Measurements from ENCODE around the gene CCDC102A. TPM values are rescaled to one million over a fixed set of nuclear protein-coding genes. Genes with fewer than 3 reads are reported as not detected.

The CCDC102A gene
- total and polyA plus RNA-seq, 2 of the 13 experiments (the other 11 are each of a cell fraction or from before 2014, with no cell fraction given): 2.1 to 2.8 TPM

GRCh38 chr16:57485916-57486857 is 50.2 kb downstream of the CCDC102A start, which contains the start of gene DOK4 (continued):
- TF ChIP-seq ZNF772 (CRISPR knock-in tag; IDR thresholded peaks at IDR 0.05) (0 out of 2 replicates have a peak, but pooled peaks have one; percentile 28), SRSF1 (optimal IDR thresholded peaks at IDR 0.05; ENCODE audit: low read depth, low read length) (peak; percentile 68), CBX1 (IDR thresholded peaks at IDR 0.05; ENCODE audit: low read depth) (no peak), AGO2 (optimal IDR thresholded peaks at IDR 0.05; ENCODE audit: low read depth, low read length) (no peak), ZNF333 (CRISPR knock-in tag; IDR thresholded peaks at IDR 0.05; ENCODE audit: borderline replicate concordance) (0 out of 2 replicates have a peak, but pooled peaks have one; percentile 28), RNF2 (conservative IDR thresholded peaks at IDR 0.05; ENCODE audit: low read depth) (no peak), NR2F2 (IDR thresholded peaks at IDR 0.05; ENCODE audit: borderline replicate concordance, low read depth) (no peak), MLLT10 (CRISPR knock-in tag; IDR thresholded peaks at IDR 0.05) (no peak), TAF15 (IDR thresholded peaks at IDR 0.05; ENCODE audit: low read depth, low read length, poor library complexity, severe bottlenecking) (no peak), DPF2 (CRISPR knock-in tag; IDR thresholded peaks at IDR 0.05; ENCODE audit: borderline replicate concordance, low read depth) (0 out of 2 replicates have a peak, but pooled peaks have one; percentile 37), ZNF292 (CRISPR knock-in tag; IDR thresholded peaks at IDR 0.05; ENCODE audit: borderline replicate concordance, low read depth) (no peak), RBM22 (optimal IDR thresholded peaks at IDR 0.05; ENCODE audit: low read length) (no peak), ZNF20 (CRISPR knock-in tag; IDR thresholded peaks at IDR 0.05) (no peak), ZSCAN29 (CRISPR knock-in tag; conservative IDR thresholded peaks at IDR 0.05) (no peak), PHF21A (CRISPR knock-in tag; IDR thresholded peaks at IDR 0.05) (no peak), SMC3 (IDR thresholded peaks at IDR 0.05; ENCODE audit: low read length) (no peak), GTF3A (CRISPR knock-in tag; conservative IDR thresholded peaks at IDR 0.05) (no peak), TSC22D2 (CRISPR knock-in tag; IDR thresholded peaks at IDR 0.05; ENCODE audit: borderline replicate concordance) (no peak), MYC (CRISPR knock-in tag; IDR thresholded peaks at IDR 0.05; ENCODE audit: borderline replicate concordance) (no peak), ZNF83 (CRISPR knock-in tag; IDR thresholded peaks at IDR 0.05; ENCODE audit: borderline replicate concordance) (no peak; the same call in 1 of the 2 replicates)
- TF ChIP-seq, protein P1, sequence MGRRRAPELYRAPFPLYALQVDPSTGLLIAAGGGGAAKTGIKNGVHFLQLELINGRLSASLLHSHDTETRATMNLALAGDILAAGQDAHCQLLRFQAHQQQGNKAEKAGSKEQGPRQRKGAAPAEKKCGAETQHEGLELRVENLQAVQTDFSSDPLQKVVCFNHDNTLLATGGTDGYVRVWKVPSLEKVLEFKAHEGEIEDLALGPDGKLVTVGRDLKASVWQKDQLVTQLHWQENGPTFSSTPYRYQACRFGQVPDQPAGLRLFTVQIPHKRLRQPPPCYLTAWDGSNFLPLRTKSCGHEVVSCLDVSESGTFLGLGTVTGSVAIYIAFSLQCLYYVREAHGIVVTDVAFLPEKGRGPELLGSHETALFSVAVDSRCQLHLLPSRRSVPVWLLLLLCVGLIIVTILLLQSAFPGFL (CRISPR knock-in tag; IDR thresholded peaks at IDR 0.05): no peak
- TF ChIP-seq, protein P2, sequence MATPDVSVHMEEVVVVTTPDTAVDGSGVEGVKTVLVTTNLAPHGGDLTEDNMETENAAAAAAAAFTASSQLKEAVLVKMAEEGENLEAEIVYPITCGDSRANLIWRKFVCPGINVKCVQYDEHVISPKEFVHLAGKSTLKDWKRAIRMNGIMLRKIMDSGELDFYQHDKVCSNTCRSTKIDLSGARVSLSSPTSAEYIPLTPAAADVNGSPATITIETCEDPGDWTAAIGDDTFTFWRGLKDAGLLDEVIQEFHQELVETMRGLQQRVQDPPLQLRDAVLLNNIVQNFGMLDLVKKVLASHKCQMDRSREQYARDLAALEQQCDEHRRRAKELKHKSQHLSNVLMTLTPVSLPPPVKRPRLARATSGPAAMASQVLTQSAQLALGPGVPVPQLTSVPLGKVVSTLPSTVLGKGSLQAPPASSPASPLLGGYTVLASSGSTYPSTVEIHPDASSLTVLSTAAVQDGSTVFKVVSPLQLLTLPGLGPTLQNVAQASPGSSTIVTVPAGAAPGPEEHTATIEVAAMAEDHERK (CRISPR knock-in tag; IDR thresholded peaks at IDR 0.05; ENCODE audit: low read depth): no peak
- TF ChIP-seq, protein P3, sequence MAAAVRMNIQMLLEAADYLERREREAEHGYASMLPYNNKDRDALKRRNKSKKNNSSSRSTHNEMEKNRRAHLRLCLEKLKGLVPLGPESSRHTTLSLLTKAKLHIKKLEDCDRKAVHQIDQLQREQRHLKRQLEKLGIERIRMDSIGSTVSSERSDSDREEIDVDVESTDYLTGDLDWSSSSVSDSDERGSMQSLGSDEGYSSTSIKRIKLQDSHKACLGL (CRISPR knock-in tag; IDR thresholded peaks at IDR 0.05): no peak; the same call in 1 of the 2 replicates
- TF ChIP-seq, protein P4, sequence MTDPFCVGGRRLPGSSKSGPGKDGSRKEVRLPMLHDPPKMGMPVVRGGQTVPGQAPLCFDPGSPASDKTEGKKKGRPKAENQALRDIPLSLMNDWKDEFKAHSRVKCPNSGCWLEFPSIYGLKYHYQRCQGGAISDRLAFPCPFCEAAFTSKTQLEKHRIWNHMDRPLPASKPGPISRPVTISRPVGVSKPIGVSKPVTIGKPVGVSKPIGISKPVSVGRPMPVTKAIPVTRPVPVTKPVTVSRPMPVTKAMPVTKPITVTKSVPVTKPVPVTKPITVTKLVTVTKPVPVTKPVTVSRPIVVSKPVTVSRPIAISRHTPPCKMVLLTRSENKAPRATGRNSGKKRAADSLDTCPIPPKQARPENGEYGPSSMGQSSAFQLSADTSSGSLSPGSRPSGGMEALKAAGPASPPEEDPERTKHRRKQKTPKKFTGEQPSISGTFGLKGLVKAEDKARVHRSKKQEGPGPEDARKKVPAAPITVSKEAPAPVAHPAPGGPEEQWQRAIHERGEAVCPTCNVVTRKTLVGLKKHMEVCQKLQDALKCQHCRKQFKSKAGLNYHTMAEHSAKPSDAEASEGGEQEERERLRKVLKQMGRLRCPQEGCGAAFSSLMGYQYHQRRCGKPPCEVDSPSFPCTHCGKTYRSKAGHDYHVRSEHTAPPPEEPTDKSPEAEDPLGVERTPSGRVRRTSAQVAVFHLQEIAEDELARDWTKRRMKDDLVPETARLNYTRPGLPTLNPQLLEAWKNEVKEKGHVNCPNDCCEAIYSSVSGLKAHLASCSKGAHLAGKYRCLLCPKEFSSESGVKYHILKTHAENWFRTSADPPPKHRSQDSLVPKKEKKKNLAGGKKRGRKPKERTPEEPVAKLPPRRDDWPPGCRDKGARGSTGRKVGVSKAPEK (CRISPR knock-in tag; IDR thresholded peaks at IDR 0.05; ENCODE audit: borderline replicate concordance): no peak

Measured in HepG2 (cell line).